ENCODE data around the gene HSPA12A.

Gene HSPA12A

GRCh38 chr10:116629340-116629739, 113.0 kb downstream of the HSPA12A start:
- DNase-seq (ENCODE audit: low read depth in 2 of 2), result no peak

- no peak for DNase-seq (ENCODE audit: low read depth in 2 of 2)
Measured at GRCh38 chr10:116627386-116627933, 114.9 kb downstream of the HSPA12A start.

GRCh38 chr10:116626815-116627214, 115.6 kb downstream of the HSPA12A start:
- DNase-seq (ENCODE audit: low read depth in 2 of 2), result no peak

GRCh38 chr10:116625845-116626244, 116.5 kb downstream of the HSPA12A start:
- no peak for DNase-seq (ENCODE audit: low read depth in 2 of 2)

- DNase-seq (ENCODE audit: low read depth in 2 of 2), result no peak
Measured at GRCh38 chr10:116621934-116622655, 120.3 kb downstream of the HSPA12A start.

- DNase-seq (ENCODE audit: low read depth in 2 of 2), result no peak
Measured at GRCh38 chr10:116621476-116621875, 120.9 kb downstream of the HSPA12A start.

Measured in activated CD8-positive, alpha-beta memory T cell treated with anti-CD3 and anti-CD28 coated beads for 4 hours (primary cell).